HepG2 (cell line): ENCODE data around the gene ZBTB46. TPM values are rescaled to one million over a fixed set of nuclear protein-coding genes. Genes with fewer than 3 reads are reported as not detected.

Experiments used
- CHD2 ChIP-seq: IDR thresholded peaks from 2 replicates; pipeline ENCODE4 v1.6.1; 2011; ENCODE audit warnings: low read depth, low read length, improper control_type of control experiment
- DRAP1 ChIP-seq: IDR thresholded peaks from 2 replicates; pipeline ENCODE4 v1.6.1; 2016; ENCODE audit warnings: missing genetic modification reagents, missing compliant biosample characterization
- FOXA1 ChIP-seq, 2 experiments: fragments of 450-650 bp in 1 of 2; sonication (generic) in 1 of 2; formaldehyde crosslinking in 1 of 2; IDR thresholded peaks; 2 replicates each; pipeline versions ENCODE4 v1.4.0 to v1.6.1; 2016 to 2020; ENCODE audit warnings: missing genetic modification reagents in 1 of 2
- FOXK1 ChIP-seq: sonication (generic); formaldehyde crosslinking; IDR thresholded peaks from 2 replicates; pipeline ENCODE4 v1.4.0; 2020; ENCODE audit warnings: low read depth, missing genetic modification reagents, borderline replicate concordance
- FOXO4 ChIP-seq: sonication (generic); formaldehyde crosslinking; conservative IDR thresholded peaks from 2 replicates; pipeline ENCODE4 v1.8.1; 2023; ENCODE audit warnings: missing genetic modification reagents
- GABPB1 ChIP-seq: IDR thresholded peaks from 2 replicates; pipeline ENCODE4 v1.6.1; 2016; ENCODE audit warnings: mild to moderate bottlenecking, missing genetic modification reagents, moderate library complexity, missing compliant biosample characterization
- HNRNPH1 ChIP-seq: fragments of 200-400 bp; formaldehyde crosslinking; optimal IDR thresholded peaks from 2 replicates; pipeline ENCODE3; 2017; ENCODE audit warnings: mild to moderate bottlenecking, low read depth, low read length
- HOXA7 ChIP-seq: sonication (generic); formaldehyde crosslinking; IDR thresholded peaks from 2 replicates; pipeline ENCODE4 v1.8.1; 2022; ENCODE audit warnings: mild to moderate bottlenecking, missing genetic modification reagents, moderate library complexity
- KDM6A ChIP-seq: IDR thresholded peaks from 2 replicates; pipeline ENCODE4 v1.6.1; 2016; ENCODE audit warnings: low read depth
- KIAA2018 ChIP-seq: sonication (generic); formaldehyde crosslinking; IDR thresholded peaks from 2 replicates; pipeline ENCODE4 v1.5.0; 2020; ENCODE audit warnings: mild to moderate bottlenecking, missing genetic modification reagents, borderline replicate concordance
- KMT2A ChIP-seq: sonication (generic); formaldehyde crosslinking; IDR thresholded peaks from 2 replicates; pipeline ENCODE4 v1.4.0; 2020; ENCODE audit warnings: missing genetic modification reagents
- MXD4 ChIP-seq: IDR thresholded peaks from 2 replicates; pipeline ENCODE4 v1.6.1; 2016; ENCODE audit warnings: mild to moderate bottlenecking, missing biosample characterization, missing genetic modification reagents
- RFXAP ChIP-seq: sonication (generic); formaldehyde crosslinking; IDR thresholded peaks from 2 replicates; pipeline ENCODE4 v1.4.0; 2020; ENCODE audit warnings: missing genetic modification reagents, borderline replicate concordance
- WIZ ChIP-seq: sonication (generic); formaldehyde crosslinking; IDR thresholded peaks from 2 replicates; pipeline ENCODE4 v1.5.1; 2020; ENCODE audit warnings: mild to moderate bottlenecking, missing genetic modification reagents
- ZFP36L1 ChIP-seq: sonication (generic); formaldehyde crosslinking; IDR thresholded peaks from 2 replicates; pipeline ENCODE4 v1.8.0; 2022; ENCODE audit warnings: mild to moderate bottlenecking, missing genetic modification reagents, moderate library complexity
- ZFP82 ChIP-seq: sonication (generic); formaldehyde crosslinking; IDR thresholded peaks from 2 replicates; pipeline ENCODE4 v1.5.1; 2020; ENCODE audit warnings: mild to moderate bottlenecking, missing genetic modification reagents, borderline replicate concordance
- ZNF382 ChIP-seq: sonication (generic); formaldehyde crosslinking; IDR thresholded peaks from 2 replicates; pipeline ENCODE4 v1.5.0; 2020; ENCODE audit warnings: missing genetic modification reagents, mild to moderate bottlenecking, borderline replicate concordance
- ZNF598 ChIP-seq: sonication (generic); formaldehyde crosslinking; IDR thresholded peaks from 2 replicates; pipeline ENCODE4 v1.5.1; 2020; ENCODE audit warnings: mild to moderate bottlenecking, missing genetic modification reagents, borderline replicate concordance
- ZNF737 ChIP-seq: sonication (generic); formaldehyde crosslinking; IDR thresholded peaks from 2 replicates; pipeline ENCODE4 v1.5.0; 2020; ENCODE audit warnings: missing genetic modification reagents, mild to moderate bottlenecking, borderline replicate concordance
- ZNF777 ChIP-seq: sonication (generic); formaldehyde crosslinking; IDR thresholded peaks from 2 replicates; pipeline ENCODE4 v1.4.0; 2020; ENCODE audit warnings: missing genetic modification reagents
- polyA plus RNA-seq, 8 experiments: library from polyadenylated mRNA; depleted of rRNA in 3 of 8; stranded (reverse) in 7 of 8; unstranded in 1 of 8; fragments of >200 nt; fragmentation: Illumina TruSeq in 4 of 8; extraction: Trizol in 4 of 8; gene quantifications; 2 replicates each; pipeline versions ENCODE4 v1.2.1 to v1.2.3, GENCODE V29; 2011 to 2016; ENCODE audit warnings: low read depth in 4 of 8, missing spikeins in 1 of 8, mixed read lengths in 1 of 8; ENCODE audit not compliant: insufficient read depth in 1 of 8
- total RNA-seq, 5 experiments: library from RNA; depleted of rRNA; stranded (reverse); fragments of >200 nt; fragmentation: Illumina TruSeq; extraction: Trizol; gene quantifications; 2 replicates each; pipeline ENCODE4 v1.2.3, GENCODE V29; 2016; ENCODE audit warnings: low read depth in 1 of 5

ZBTB46 gene
- total and polyA plus RNA-seq, 2 of the 13 experiments (the other 11 are each of a cell fraction or from before 2014, with no cell fraction given) = 1.6 to 13.5 TPM

GRCh38 chr20:63848003-63848911, 17.2 kb upstream of the ZBTB46 start (continued):
- TF ChIP-seq KMT2A (CRISPR knock-in tag) = 0 out of 2 replicates have a peak, but pooled peaks have one; percentile 39
- no peak for TF ChIP-seq KIAA2018 (CRISPR knock-in tag)
- TF ChIP-seq HNRNPH1 = no peak
- TF ChIP-seq FOXA1 (IDR thresholded peaks at IDR 0.05) = no peak
- 0 out of 2 replicates have a peak, but pooled peaks have one; percentile 34 for TF ChIP-seq FOXA1 (CRISPR knock-in tag; IDR thresholded peaks at IDR 0.05)
- no peak for TF ChIP-seq HOXA7 (CRISPR knock-in tag)
- TF ChIP-seq ZNF777 (CRISPR knock-in tag) = no peak
- no peak for TF ChIP-seq ZFP36L1 (CRISPR knock-in tag)
- TF ChIP-seq ZNF737 (CRISPR knock-in tag) = no peak
- no peak for TF ChIP-seq ZFP82 (CRISPR knock-in tag)
- no peak for TF ChIP-seq KDM6A
- no peak for TF ChIP-seq ZNF382 (CRISPR knock-in tag)
- no peak for TF ChIP-seq RFXAP (CRISPR knock-in tag)
- TF ChIP-seq MXD4 (CRISPR knock-in tag) = no peak
- TF ChIP-seq FOXO4 = no peak
- peak; percentile 41; the same call in 1 of the 2 replicates for TF ChIP-seq GABPB1 (CRISPR knock-in tag)
- TF ChIP-seq CHD2 = 0 out of 2 replicates have a peak, but pooled peaks have one; percentile 15
- TF ChIP-seq WIZ (CRISPR knock-in tag) = no peak
- no peak for TF ChIP-seq DRAP1 (CRISPR knock-in tag)
- TF ChIP-seq ZNF598 (CRISPR knock-in tag) = no peak
- no peak for TF ChIP-seq FOXK1 (CRISPR knock-in tag)
